ENCODE measurements around the gene MAP4K4. TPM values are rescaled to one million over a fixed set of nuclear protein-coding genes. Genes with fewer than 3 reads are reported as not detected.
A peak's percentile ranks its signal among the peaks of the same experiment; 100 is the strongest.

MAP4K4 gene
- total and polyA plus RNA-seq, 8 donors: 9.6 to 71.6 (median 23.8) TPM

GRCh38 chr2:101796825-101797600, 99.5 kb downstream of the MAP4K4 start:
- Histone ChIP-seq H3K4me1 (peaks cover 0 to 32% (median 19%) of the 10 kb centered on the region in 4 donors), H3K27ac (no peak overlapping the region), H3K27me3 (no peaks in the 10 kb centered on the region), H3K36me3 (no peaks in the 10 kb centered on the region), H3K9me3 (no peaks in the 10 kb centered on the region), H3K4me3 (no peak overlapping the region)
- intact Hi-C loops (cut with DNase I; ENCODE audit: low total_unique reads): no loop called here
- DNase-seq: no peak
- no peak for TF ChIP-seq EP300 (IDR thresholded peaks at IDR 0.05)
- 81 to 86% (median 85%) methylated on average over 7 of the region's 7 CpGs for WGBS, 5 donors

DNA sequence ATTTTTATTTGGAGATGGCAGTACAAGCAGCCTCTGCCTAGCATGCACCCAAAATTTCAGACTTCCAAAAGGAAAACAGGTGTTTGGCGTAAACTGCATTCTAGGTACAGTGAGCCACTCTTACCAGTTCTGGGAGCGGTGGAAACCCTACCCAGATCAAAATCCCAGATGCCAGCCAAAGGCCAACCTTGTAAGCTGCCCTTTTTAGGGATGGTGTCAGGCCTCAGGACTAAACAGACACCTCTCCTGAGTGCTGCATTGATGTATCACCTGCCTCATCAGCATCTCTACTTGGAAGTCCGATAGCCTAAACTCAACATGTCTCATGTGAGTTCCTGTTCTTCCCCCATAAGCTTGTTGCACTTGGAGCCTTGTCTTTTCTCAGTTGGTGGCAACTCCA, 104.0 kb downstream of the MAP4K4 start:
- H3K4me3 ChIP-seq: no peak overlapping the region
- TF ChIP-seq, protein P1, sequence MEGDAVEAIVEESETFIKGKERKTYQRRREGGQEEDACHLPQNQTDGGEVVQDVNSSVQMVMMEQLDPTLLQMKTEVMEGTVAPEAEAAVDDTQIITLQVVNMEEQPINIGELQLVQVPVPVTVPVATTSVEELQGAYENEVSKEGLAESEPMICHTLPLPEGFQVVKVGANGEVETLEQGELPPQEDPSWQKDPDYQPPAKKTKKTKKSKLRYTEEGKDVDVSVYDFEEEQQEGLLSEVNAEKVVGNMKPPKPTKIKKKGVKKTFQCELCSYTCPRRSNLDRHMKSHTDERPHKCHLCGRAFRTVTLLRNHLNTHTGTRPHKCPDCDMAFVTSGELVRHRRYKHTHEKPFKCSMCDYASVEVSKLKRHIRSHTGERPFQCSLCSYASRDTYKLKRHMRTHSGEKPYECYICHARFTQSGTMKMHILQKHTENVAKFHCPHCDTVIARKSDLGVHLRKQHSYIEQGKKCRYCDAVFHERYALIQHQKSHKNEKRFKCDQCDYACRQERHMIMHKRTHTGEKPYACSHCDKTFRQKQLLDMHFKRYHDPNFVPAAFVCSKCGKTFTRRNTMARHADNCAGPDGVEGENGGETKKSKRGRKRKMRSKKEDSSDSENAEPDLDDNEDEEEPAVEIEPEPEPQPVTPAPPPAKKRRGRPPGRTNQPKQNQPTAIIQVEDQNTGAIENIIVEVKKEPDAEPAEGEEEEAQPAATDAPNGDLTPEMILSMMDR (IDR thresholded peaks at IDR 0.05): no peak
- TF ChIP-seq POLR2AphosphoS5 (IDR thresholded peaks at IDR 0.05): no peak
- no peak for TF ChIP-seq POLR2A (IDR thresholded peaks at IDR 0.05)
- no peak for TF ChIP-seq EP300 (IDR thresholded peaks at IDR 0.05)
- H3K27ac ChIP-seq: no peak overlapping the region
- no peaks in the 10 kb centered on the region for H3K9me3 ChIP-seq
- DNase-seq: no peak
- WGBS, 5 donors: 95 to 100% (median 98%) methylated on average over 3 of the region's 3 CpGs
- peaks cover 19 to 55% (median 33%) of the 10 kb centered on the region in 4 donors for H3K4me1 ChIP-seq
- H3K36me3 ChIP-seq: no peaks in the 10 kb centered on the region
- H3K27me3 ChIP-seq: no peaks in the 10 kb centered on the region
- intact Hi-C loops (cut with DNase I; ENCODE audit: low total_unique reads): no loop called here

DNA sequence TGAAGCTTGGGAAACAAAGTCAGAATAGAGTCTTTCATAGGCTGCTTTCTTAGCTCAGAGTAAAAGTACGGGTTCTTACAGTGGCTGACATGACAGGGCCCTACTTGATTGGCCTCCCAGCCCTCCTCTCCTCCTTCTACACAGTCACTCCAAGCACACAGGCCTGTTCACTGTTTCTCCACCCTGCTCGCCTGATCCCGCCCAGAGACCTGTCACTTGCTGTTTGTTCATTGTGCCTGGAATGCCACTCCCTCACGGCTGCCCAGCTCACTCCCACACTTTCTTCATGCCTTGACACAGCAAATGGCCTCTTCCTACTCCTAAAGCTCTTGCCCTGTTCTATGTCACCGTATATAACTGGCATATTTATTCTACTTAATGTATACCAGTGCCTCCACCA, 104.8 kb downstream of the MAP4K4 start:
- intact Hi-C loops (cut with DNase I; ENCODE audit: low total_unique reads): no loop called here
- H3K36me3 ChIP-seq: no peaks in the 10 kb centered on the region

DNA sequence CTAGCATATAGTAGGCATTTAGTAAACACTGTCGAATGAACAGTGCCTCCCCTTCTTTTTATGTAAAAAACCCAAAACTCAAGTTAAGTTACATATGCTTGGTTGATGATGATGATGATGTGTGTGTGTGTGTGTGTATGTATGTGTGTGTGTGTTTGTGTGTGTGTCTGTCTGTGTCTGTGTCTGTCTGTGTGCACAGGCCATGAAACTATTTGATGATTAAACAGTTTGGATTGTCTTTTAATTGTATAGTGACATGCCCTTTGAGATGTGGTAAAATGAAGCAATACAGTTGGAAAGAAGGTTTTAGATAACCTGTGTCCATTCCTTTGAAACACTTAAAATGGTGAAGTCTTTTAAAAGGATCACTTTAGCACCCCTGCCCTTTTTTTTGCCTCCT, 105.6 kb downstream of the MAP4K4 start:
- no peak overlapping the region for H3K4me3 ChIP-seq
- intact Hi-C loops (cut with DNase I; ENCODE audit: low total_unique reads): no loop called here
- H3K4me1 ChIP-seq: peaks cover 19 to 63% (median 44%) of the 10 kb centered on the region in 4 donors
- no peaks in the 10 kb centered on the region for H3K9me3 ChIP-seq
- 68 to 96% (median 83%) methylated on average over 1 of the region's 1 CpG for WGBS, 5 donors
- no peaks in the 10 kb centered on the region for H3K36me3 ChIP-seq
- H3K27me3 ChIP-seq: no peaks in the 10 kb centered on the region
- no peak overlapping the region for H3K27ac ChIP-seq
- DNase-seq: no peak
- TF ChIP-seq, protein P1 (IDR thresholded peaks at IDR 0.05): no peak
- no peak for TF ChIP-seq EP300 (IDR thresholded peaks at IDR 0.05)
- TF ChIP-seq POLR2AphosphoS5 (IDR thresholded peaks at IDR 0.05): no peak
- no peak for TF ChIP-seq POLR2A (IDR thresholded peaks at IDR 0.05)

More for the DNA sequence above, 104.8 kb downstream of the MAP4K4 start:
- H3K27me3 ChIP-seq: no peaks in the 10 kb centered on the region
- WGBS, 5 donors: 32 to 63% (median 59%) methylated on average over 5 of the region's 5 CpGs
- no peaks in the 10 kb centered on the region for H3K9me3 ChIP-seq
- peak; percentile 63 to 67 for DNase-seq
- H3K4me1 ChIP-seq: peaks cover 19 to 57% (median 40%) of the 10 kb centered on the region in 4 donors
- H3K27ac ChIP-seq: peak overlapping the region in 1 of 5 donors; percentile 20
- TF ChIP-seq POLR2AphosphoS5 (IDR thresholded peaks at IDR 0.05): peak in 1 of 3 donors; percentile 53
- TF ChIP-seq EP300 (IDR thresholded peaks at IDR 0.05): no peak
- no peak overlapping the region for H3K4me3 ChIP-seq

DNA sequence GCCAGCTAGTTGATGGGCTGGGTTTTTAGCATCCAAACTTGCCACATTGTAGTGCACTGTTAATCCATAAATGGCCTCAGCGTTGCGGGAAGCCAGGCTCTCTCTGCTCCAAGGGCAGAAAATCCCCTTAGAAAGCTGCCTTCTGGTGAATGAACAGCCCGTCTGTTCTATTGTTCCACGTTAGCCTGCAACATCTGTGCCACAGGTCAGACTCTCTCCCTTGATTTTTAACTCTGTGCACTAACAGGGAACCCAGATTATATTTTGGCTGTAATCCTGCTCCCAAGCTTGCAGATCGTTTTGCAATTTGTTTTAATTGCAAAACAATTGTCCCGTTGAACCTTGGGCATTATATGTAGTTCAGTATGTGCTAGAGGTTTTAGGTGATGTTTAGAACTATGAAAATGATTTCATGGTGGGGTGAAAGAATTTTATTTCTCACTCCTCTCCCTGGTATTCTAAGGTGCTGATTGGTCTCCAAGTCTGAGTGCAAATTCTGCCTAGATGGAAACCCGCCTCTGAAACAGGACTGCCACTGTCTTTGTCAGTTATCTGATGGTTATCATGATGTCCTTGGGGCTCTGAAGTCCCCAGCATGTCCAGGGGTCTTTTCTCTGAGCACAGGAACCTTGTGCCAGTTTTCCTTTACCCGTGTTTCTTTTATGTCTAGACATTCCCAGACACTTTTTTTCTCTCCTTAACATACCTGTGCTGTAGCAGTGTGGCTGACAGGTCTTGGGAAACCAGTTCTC, 106.6 kb downstream of the MAP4K4 start:
- H3K4me1 ChIP-seq: peaks cover 19 to 67% (median 45%) of the 10 kb centered on the region in 4 donors
- peak in 1 of 2 donors; percentile 54 for DNase-seq
- H3K4me3 ChIP-seq: no peak overlapping the region
- no peak overlapping the region for H3K27ac ChIP-seq
- H3K27me3 ChIP-seq: no peaks in the 10 kb centered on the region
- intact Hi-C loops (cut with DNase I; ENCODE audit: low total_unique reads): no loop called here
- TF ChIP-seq, protein P1 (IDR thresholded peaks at IDR 0.05): no peak
- no peak for TF ChIP-seq POLR2A (IDR thresholded peaks at IDR 0.05)
- no peak for TF ChIP-seq EP300 (IDR thresholded peaks at IDR 0.05)
- no peak for TF ChIP-seq POLR2AphosphoS5 (IDR thresholded peaks at IDR 0.05)
- 36 to 49% (median 43%) methylated on average over 8 of the region's 8 CpGs for WGBS, 5 donors
- no peaks in the 10 kb centered on the region for H3K36me3 ChIP-seq
- H3K9me3 ChIP-seq: no peaks in the 10 kb centered on the region

All from stomach (tissue), 9 donors.